GM12865 (cell line): Measurements from ENCODE around the gene DNLZ.
A peak's percentile ranks its signal among the peaks of the same experiment; 100 is the strongest.

Source experiments
- DNase-seq: peaks from one replicate; pipeline ENCODE4 v3.0.0; 2010; ENCODE audit warnings: low read depth
- H3K4me3 ChIP-seq: 2 replicates; pipeline ENCODE4 v1.5.1; 2011; ENCODE audit warnings: mild to moderate bottlenecking, low read depth, low read length, control low read depth
- CTCF ChIP-seq: IDR thresholded peaks from 2 replicates; pipeline ENCODE4 v1.5.1; 2011; ENCODE audit warnings: low read length, control low read depth, low read depth, inconsistent platforms; ENCODE audit not compliant: insufficient read depth; ENCODE audit errors: missing control alignments

DNLZ gene

GRCh38 chr9:136405481-136405880, 41.9 kb upstream of the DNLZ start:
- no peak for TF ChIP-seq CTCF
- DNase-seq = no peak
- H3K4me3 ChIP-seq = no peak overlapping the region

- peak overlapping the region; percentile 31 for H3K4me3 ChIP-seq
- no peak for TF ChIP-seq CTCF
- DNase-seq = peak; percentile 29
These were observed 41.2 kb upstream of the DNLZ start for GRCh38 chr9:136404801-136405136.

- peak overlapping the region; percentile 31 for H3K4me3 ChIP-seq
- DNase-seq = peak; percentile 68
- TF ChIP-seq CTCF = no peak
These were observed 40.6 kb upstream of the DNLZ start for GRCh38 chr9:136403915-136404800.

GRCh38 chr9:136403538-136403914, 40.0 kb upstream of the DNLZ start:
- peak overlapping the region; percentile 31 for H3K4me3 ChIP-seq
- TF ChIP-seq CTCF = no peak
- peak; percentile 83 for DNase-seq

- no peak for TF ChIP-seq CTCF
- no peak overlapping the region for H3K4me3 ChIP-seq
- DNase-seq = no peak
These were observed 38.5 kb upstream of the DNLZ start for GRCh38 chr9:136402067-136402466.

GRCh38 chr9:136401173-136401922, 37.8 kb upstream of the DNLZ start:
- DNase-seq = no peak
- TF ChIP-seq CTCF = no peak
- H3K4me3 ChIP-seq = no peak overlapping the region
